Left ventricle myocardium superior (tissue), 1 donor: ENCODE measurements around the gene ARL6IP4. TPM values are rescaled to one million over a fixed set of nuclear protein-coding genes. Genes with fewer than 3 reads are reported as not detected.

Experiments used
- ATAC-seq: fragments of 200-7000 bp; cut with Tn5 transposase; one replicate; pipeline ENCODE4 v1.9.1; 2020; ENCODE audit warnings: mild to moderate bottlenecking, moderate library complexity
- DNase-seq: peaks from one replicate; pipeline ENCODE4 v3.0.0-alpha.2; 2020
- intact Hi-C: fragments of 100-400 bp; cut with micrococcal nuclease; formaldehyde crosslinking; loops from one replicate; pipeline ENCODE4 v1.11.0; 2022
- total RNA-seq: library from RNA; stranded (reverse); fragmentation: NEBNext Ultra II Directional; extraction: Animal tissue kit (Norgen Biotek cat#: 25700); gene quantifications from one replicate; pipeline ENCODE4 v1.2.1, GENCODE V29; 2021
- donor health status: DM: no; HTN: yes; CAD: no; lungs with severe emphysema.

Gene ARL6IP4
- total RNA-seq, 1 donor from 2014 or later: 181 TPM

DNA sequence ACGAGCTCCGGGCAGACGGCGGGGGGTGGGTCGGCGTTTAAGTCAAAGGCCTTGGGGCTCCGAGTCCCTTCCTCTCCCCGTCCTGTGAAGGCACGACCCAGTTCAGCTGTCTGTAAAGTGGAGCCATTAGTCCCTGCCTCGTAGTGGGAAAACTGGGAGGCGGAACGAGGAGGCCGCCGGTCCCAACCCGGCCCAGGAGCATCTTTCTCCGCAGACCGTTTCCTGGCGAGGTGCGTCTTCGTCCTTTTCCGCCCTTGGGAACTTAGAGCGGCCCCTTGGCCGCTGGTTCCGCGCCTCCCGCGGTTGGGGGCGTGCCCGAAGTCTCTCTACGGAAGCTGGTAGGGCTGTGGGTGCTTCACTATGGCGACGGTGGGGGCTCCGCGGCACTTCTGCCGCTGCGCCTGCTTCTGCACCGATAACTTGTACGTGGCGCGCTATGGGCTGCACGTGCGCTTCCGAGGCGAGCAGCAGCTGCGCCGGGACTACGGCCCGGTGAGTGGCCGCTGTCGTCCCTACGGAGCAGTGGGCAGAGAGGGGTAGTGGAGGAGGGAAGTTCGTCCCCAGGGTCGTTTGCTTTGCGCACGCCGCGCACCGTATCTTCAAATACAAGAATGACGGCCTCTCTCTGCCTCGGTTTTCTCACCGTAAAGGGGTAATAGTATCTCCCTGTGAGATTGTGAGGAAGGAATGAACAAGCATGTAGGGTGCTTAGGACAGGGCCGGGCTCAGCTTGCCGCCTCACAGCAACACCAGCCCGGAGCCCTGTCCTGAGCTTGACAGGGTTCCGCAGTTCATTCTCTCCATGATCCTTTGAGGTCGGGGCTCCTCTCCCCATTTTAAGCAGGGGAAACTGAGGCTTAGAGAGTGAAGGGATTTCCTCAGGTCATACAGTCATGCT, 5.3 kb upstream of the ARL6IP4 start, which contains the start of gene OGFOD2:
Gene OGFOD2, plus strand, starts transcription at position 353 of the 898 bp plus-strand sequence. Its CDS starts 8 bp downstream, at position 361.
- ATAC-seq (peak; percentile 93), DNase-seq (peak; percentile 95)
- intact Hi-C loops: loop anchor here (10.0 kb wide), 1 partner anchor 260 kb away; the partner anchor contains the start of genes MPHOSPH9 and MTRFR

DNA sequence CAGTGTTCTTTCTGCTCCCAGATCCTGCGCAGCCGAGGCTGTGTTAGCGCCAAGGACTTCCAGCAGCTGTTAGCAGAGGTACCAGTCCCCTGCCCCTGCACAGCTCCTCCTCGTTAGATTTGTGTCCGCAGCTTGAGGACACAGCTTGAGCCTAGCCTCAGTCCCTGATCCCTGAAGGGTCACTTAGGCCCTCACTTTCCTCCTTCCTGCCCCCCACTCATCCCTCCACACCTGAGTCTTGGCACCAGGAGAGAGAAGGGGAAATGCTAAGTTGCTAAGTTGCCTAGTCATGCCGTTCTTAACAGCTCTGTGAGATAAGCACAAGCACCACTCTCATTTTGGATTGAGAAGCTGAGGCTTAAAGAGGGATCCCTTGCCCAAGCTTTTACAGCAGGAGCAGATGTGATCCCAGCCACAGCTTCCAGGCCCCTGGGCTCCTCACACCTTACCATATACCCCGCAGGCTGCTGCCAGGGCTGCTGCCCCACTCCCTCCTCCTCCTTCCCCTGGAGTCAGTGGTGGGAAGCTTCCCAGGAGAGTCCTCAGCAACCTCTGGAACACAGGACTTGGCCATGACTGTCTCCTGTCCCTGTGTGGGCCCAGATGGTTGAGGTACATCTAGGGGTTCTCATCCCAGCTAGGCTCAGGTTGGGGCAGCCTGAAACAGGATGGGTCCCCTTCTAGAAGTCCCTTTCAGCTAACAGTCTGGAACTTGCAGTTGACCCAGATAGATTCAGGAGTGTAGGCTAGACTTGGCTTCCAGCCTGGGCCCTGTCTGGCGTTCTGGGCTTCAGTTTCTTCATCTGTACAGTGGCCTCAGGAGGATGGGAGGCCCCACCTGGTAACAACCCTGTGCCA, 4.5 kb upstream of the ARL6IP4 start:
- no peak for ATAC-seq
- no peak for DNase-seq
- intact Hi-C loops: loop anchor here (10.0 kb wide), 1 partner anchor 259 kb away; the partner anchor contains the start of genes MPHOSPH9 and MTRFR

DNA sequence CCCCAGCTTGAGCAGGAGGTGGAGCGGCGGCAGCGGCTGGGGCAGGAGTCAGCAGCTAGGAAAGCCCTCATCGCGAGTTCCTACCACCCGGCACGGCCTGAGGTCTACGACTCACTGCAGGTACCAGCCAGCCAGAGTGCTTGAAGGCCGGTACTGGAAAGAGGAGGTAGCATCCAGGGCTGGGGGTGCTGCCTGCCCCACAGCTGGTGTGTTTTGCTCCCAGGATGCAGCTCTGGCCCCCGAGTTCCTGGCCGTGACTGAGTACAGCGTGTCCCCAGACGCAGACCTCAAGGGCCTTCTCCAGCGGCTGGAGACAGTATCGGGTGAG, 3.9 kb upstream of the ARL6IP4 start:
- intact Hi-C loops: loop anchor here (10.0 kb wide), 1 partner anchor 258 kb away; the partner anchor contains the start of genes MPHOSPH9 and MTRFR
- no peak for DNase-seq

DNA sequence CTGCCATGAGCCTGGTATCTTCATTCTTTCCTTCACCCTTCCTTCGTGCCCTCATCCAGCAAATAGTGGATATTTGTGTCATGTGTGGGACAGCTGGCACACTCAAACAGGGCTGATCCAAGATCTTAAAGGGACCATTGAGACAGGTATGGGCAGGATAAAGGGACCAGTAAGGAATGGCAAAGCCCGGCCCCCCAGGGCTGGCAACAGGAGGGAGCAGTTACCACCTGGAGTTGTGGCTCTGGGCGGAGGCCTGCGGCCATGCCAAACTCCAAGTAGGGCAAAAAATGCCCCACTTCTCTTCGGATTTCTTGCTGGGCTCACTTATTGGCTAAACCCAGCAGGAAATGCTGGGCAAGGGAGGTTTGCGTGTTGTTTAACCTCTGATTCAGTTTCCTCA, 3.3 kb upstream of the ARL6IP4 start:
- ATAC-seq (no peak), DNase-seq (no peak)
- intact Hi-C loops: loop anchor here (10.0 kb wide), 1 partner anchor 258 kb away; the partner anchor contains the start of genes MPHOSPH9 and MTRFR

More for the DNA sequence above, 3.9 kb upstream of the ARL6IP4 start:
- no peak for ATAC-seq

DNA sequence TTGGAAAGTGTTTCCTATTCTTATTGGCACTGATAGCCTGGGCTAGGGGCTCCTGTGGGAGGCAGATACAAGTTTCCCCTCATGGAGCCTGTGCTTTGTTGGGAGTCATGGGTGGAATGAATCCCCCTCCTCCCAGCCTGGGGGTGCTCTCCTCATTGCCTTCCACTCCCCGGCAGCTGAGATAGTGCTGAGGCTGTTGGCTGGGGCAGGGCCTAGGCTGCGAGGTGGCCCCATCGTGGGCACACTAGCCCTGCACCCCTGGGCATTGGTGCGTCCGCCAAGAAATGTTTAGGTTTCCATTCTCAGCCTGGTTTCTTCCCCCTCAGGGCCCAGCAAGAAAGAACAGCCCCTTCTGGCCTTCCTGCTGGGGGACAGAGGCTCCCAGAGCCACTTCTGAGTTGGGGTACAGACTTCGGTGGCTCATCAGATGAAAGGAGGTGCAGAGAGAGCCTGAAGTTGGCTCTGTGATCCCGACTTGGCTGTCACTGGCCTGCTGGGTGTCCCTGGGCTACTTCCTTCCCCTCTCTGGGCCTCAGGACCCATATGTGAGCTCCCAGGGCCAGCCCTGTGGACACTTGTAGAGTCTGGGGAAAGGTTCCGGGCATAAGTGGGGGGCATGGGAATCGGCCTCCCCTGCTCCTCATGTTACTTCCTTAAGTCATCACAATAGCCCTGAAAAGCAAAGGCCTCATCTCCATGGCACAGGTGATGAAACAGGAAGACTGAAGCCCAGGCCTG, 2.7 kb upstream of the ARL6IP4 start:
- intact Hi-C loops: loop anchor here (10.0 kb wide), 1 partner anchor 257 kb away; the partner anchor contains the start of genes MPHOSPH9 and MTRFR
- DNase-seq (no peak), ATAC-seq (no peak)

DNA sequence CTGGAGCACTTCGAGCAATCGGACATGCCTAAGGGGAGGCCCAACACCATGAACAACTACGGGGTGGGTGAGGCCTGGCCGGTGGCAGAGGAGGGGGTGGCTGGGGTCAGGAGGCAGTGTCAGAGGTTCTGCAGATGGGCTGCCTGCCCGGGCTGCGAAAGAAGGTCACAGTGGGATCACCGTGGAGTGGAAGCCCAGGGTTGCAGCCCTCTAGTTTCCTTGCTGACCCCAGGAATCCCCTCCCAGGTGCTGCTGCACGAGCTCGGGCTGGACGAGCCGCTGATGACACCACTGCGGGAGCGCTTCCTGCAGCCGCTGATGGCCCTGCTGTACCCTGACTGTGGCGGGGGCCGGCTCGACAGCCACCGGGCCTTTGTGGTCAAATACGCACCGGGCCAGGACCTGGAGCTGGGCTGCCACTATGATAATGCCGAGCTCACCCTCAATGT, 1.9 kb upstream of the ARL6IP4 start:
- DNase-seq: no peak
- intact Hi-C loops: loop anchor here (10.0 kb wide), 1 partner anchor 256 kb away; the partner anchor contains the start of genes MPHOSPH9 and MTRFR
- ATAC-seq: no peak

DNA sequence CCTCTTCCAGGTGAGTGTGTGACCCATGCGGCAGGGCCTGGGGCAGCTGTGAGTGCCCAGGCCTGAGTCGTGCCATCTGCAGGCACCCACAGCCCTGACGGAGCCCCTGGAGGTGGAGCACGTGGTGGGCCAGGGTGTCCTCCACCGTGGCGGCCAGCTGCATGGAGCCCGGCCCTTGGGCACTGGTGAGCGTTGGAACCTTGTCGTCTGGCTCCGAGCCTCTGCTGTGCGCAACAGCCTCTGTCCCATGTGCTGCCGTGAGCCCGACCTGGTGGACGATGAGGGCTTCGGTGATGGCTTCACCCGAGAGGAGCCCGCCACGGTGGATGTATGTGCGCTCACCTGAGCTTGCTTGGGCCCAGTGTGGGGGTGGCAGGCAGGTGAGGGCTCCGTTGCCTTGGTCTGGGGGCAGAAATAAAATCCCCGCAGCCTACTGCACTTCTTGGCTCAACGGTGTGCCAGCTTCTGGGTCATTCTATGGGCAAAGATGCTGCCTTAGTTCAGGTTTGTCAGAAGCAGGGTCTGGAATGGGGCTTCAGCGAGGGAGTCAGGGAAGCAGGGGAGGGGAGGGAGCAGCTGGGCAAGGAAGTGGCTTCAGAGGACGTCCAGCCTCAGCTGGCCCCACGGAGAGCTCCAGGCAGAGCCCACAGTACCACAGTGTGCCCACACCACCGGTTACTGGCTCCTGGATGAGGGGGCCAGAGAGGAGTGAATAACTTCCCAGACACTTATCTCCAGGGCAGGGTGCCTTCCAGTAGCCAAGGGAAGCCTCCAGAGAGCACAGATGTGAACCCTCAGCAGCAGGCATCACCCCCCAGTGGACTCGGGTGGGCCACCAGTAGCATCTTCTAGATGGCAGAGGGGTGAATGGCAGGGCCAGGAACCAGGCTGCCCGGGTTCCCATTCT, 1.2 kb upstream of the ARL6IP4 start:
- intact Hi-C loops: loop anchor here (10.0 kb wide), 1 partner anchor 256 kb away; the partner anchor contains the start of genes MPHOSPH9 and MTRFR
- DNase-seq (no peak), ATAC-seq (no peak)

DNA sequence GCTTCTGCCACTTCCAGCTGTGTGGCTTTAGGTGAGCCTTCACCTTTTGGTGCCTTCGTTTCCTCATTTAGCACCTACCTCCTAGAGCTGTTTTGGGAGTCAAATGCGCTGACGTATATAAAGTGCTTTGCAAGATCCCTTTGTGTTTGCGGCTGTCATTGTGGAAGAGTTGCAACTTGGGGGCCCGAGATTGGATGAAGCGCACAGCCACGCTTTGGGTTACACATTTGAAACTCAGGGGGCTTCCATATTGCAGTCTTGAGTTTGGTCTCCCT, 636 bp upstream of the ARL6IP4 start:
- no peak for DNase-seq
- ATAC-seq: no peak
- intact Hi-C loops: loop anchor here (10.0 kb wide), 1 partner anchor 255 kb away; the partner anchor contains the start of genes MPHOSPH9 and MTRFR

DNA sequence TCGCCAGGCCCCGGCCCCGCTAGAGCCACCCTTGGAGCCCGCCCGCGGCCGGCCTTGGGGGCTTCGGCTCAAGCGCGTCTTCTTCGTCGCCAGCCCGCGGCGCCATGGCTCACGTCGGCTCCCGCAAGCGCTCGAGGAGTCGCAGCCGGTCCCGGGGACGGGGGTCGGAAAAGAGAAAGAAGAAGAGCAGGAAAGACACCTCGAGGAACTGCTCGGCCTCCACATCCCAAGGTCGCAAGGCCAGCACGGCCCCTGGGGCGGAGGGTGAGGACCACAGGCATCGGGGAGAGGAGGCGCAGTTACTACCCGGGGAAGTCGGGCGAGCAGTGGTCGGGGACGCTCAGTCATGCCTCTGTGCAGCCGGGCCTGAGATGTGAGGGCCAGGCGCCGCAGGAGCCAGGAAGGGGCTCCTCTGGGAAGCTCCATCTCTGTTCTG, 573 bp downstream of the ARL6IP4 start:
- DNase-seq (no peak), ATAC-seq (peak; percentile 10)
- intact Hi-C loops: no loop called here

DNA sequence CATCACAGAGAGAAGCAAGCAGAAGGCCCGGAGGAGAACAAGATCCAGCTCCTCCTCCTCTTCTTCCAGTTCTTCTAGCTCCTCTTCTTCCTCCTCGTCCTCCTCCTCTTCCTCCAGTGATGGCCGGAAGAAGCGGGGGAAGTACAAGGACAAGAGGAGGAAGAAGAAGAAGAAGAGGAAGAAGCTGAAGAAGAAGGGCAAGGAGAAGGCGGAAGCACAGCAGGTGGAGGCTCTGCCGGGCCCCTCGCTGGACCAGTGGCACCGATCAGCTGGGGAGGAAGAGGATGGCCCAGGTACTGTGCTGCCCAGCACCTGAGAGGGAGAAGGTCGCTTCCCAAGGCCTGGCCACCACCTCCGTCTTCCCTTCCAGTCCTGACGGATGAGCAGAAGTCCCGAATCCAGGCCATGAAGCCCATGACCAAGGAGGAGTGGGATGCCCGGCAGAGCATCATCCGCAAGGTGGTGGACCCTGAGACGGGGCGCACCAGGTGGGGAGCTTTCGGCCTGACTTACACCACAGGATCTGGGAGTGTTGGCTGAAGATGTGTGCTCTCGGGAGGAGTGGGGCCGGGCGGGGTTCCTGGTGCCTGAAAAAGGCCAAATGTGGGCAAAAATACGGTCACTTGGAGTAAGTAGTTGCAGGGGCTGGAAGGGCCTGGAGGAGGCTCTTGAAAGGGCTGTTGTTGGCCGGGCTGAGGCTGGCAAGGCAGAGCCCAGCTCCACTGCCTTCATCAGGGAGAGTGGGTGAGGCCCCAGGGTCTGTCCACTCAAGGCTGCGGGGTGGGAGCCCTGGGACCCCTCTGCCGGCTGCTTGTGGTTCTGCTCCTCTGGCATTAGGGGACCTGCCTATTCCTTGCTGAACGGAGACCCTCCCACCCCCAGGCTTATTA, 1.4 kb downstream of the ARL6IP4 start:
- intact Hi-C loops: no loop called here

DNA sequence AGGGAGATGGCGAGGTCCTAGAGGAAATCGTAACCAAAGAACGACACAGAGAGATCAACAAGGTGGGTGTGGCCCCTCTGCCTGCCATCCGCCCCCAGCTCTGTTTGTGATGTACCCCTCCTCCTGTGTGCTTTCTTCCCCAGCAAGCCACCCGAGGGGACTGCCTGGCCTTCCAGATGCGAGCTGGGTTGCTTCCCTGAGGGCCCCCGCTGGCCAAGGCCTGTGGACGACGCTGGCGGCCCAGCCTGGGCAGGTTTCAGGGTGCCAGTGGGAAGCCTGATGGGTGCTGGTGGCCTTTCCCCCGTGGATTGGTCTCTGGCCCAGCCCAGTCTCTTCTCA, 2.0 kb downstream of the ARL6IP4 start:
- ATAC-seq: no peak
- no peak for DNase-seq
- intact Hi-C loops: no loop called here

More for the DNA sequence above, 1.4 kb downstream of the ARL6IP4 start:
- no peak for ATAC-seq
- no peak for DNase-seq

DNA sequence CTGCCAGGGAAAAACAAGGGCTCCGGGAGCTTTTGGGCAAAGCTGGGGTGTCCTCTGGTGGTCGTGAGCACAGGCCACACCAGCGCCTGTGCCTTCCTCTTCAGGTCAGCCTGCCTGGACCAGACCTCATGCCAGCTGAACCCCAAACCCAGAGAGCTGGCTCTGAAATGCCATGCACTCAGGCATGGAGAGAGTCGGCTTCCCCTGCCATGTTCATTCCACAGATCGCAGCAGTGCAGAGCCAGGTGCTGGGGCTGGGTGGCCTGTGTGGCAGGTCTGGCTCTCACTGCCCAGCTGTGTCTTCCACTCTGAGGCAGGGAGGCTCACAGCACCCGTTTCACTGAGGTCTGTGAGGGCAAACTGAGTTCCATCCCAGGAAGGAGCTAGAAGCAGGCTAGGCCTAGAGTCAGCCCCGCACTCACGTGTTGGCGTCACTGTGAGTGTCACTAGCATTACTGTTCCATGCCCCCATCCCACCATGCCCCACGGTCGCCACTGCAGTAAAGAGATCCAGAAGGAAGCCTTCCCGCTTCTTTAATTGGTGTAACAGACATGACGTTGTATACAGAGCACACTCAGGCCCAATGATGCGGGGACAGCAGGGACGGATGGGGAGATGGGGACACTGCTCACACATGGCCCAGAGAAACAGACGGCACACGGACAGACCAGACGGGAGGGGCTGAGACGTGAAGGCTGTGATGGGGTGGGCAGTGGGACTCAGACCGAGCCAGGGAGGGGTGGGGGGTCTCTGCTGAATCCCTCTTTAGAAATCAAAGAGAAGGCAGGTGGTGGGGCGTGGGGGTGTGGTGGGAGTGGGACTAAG, 2.7 kb downstream of the ARL6IP4 start:
- ATAC-seq (no peak), DNase-seq (no peak)
- intact Hi-C loops: no loop called here

DNA sequence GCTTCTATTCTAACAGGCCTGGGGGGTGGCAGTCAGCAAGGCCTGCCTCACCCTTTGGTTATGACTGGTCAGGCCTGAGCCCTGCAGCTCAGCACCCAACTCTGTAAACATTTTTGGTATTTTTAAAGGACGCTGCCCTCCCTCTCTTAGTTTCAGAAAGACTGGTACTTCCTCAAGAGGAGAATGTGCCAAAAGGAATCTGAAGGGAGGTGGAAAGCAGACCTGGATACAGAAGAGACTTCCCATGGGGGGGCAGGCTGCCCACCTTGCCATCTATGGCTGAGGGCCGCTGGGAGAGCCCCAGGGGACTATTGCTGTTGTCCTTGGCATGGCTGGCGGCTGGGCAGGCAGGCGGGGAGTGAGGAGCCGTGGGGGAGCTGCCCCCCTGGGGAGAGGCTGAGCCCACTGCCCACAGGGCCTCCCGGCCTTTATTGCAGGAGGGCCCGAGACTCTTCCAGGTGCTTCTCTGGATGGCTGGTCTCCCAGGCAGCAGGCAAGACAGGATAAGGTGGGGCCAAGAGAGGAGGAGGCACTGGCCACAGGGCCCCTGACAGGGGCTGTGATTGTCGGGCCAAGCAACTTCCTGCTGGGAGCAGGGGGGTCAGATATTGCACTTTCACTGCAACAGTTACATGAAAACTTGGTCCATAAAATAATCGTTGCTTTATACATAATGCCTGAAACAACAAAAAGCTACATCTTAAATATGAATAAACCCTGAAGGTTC, 3.5 kb downstream of the ARL6IP4 start:
- intact Hi-C loops: no loop called here
- ATAC-seq: peak; percentile 1
- DNase-seq: no peak

DNA sequence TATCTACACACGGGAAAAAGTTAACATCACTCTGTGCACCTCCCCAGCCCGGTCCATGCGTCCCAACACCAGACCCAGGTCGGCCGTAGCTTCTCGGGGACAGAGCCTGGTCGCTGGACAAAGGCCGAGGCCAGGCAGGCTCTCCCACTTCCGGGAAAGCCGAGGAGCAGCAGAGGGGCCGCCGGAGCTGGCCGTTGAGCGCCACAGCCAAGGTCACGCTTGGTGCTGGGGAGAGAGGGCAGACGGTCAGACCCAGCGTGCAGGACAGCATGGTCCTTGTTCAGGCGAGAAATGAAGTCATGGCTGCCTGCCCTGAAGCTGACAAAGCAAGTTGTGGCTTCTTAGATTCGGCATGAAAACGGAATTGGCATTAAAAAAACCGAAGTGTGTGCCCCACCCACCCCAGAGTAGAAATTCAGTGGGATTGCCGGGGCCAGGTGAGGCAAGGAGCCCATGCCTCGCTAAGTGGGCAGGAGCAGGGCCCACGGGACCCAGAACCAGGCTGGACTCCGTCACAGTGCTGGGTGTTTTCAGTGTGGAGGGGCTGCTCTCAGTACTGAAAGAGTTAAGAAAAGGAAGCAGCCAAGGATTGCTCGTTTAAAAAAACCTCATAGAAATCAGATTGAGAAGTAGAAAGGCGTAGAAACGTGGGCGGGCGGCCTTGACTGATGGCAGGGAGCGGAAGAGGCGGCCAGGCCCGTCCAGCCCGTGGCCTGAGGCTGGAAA, 4.3 kb downstream of the ARL6IP4 start:
- intact Hi-C loops: no loop called here
- DNase-seq: peak; percentile 71
- peak; percentile 17 for ATAC-seq
